SU-DHL-6 (cell line): Measurements from ENCODE around the gene AHR.

Experiments used
- CTCF ChIP-seq: fragments of 200-600 bp; sonication (generic); IDR thresholded peaks from one replicate; pipeline ENCODE4 v1.5.1; 2017; ENCODE audit warnings: antibody characterized with exemption, mild to moderate bottlenecking, low read length, moderate library complexity; ENCODE audit not compliant: insufficient read depth, poor library complexity, severe bottlenecking
- EZH2phosphoT487 ChIP-seq: fragments of 200-600 bp; sonication (generic), shearing (Covaris generic); conservative IDR thresholded peaks from 2 replicates; pipeline ENCODE4 v1.6.1; 2018; ENCODE audit warnings: mild to moderate bottlenecking, antibody characterized with exemption, low read length, moderate library complexity, mixed read lengths

GRCh38 chr7:17297243-17297642 is 1.2 kb upstream of the AHR start:
- TF ChIP-seq EZH2phosphoT487: no peak
- TF ChIP-seq CTCF: no peak
